Small intestine (tissue), 7 donors: ENCODE results near the gene UBALD2. TPM values are rescaled to one million over a fixed set of nuclear protein-coding genes. Genes with fewer than 3 reads are reported as not detected.
"Not testable (repeated sequence)": the region's sequence is repeated elsewhere in the genome, so short reads cannot be mapped to it uniquely, and the experiment has no call there.

Experiments used
- DNase-seq, 2 donors: peaks; one replicate each; pipeline versions ENCODE4 v3.0.0 to v3.0.0-alpha.2; 2013
- FAIRE-seq: peaks from 2 replicates; lab custom pipeline; 2012; peaks lifted over from hg19 to GRCh38; lab: Jason Lieb, UNC
- H3K27ac ChIP-seq, 3 donors: one replicate each; pipeline ENCODE4 v1.5.1; 2013; ENCODE audit warnings: low read length in 2 of 3, mild to moderate bottlenecking in 2 of 3, control low read depth in 1 of 3, inconsistent platforms in 1 of 3, low read depth in 1 of 3, moderate library complexity in 1 of 3
- H3K27me3 ChIP-seq, 3 donors: one replicate each; pipeline ENCODE4 v1.6.1; 2013; ENCODE audit warnings: low read length in 3 of 3, inconsistent platforms in 1 of 3; ENCODE audit not compliant: control insufficient read depth in 3 of 3, insufficient read depth in 3 of 3
- H3K36me3 ChIP-seq, 3 donors: one replicate each; pipeline ENCODE4 v1.6.1; 2013; ENCODE audit warnings: low read length in 3 of 3, inconsistent platforms in 1 of 3, low read depth in 1 of 3, mild to moderate bottlenecking in 1 of 3, moderate library complexity in 1 of 3; ENCODE audit not compliant: control insufficient read depth in 3 of 3, insufficient read depth in 2 of 3
- H3K4me1 ChIP-seq, 3 donors: one replicate each; pipeline ENCODE4 v1.6.1; 2013; ENCODE audit warnings: low read length in 2 of 3, inconsistent platforms in 1 of 3, low read depth in 1 of 3, mild to moderate bottlenecking in 1 of 3, moderate library complexity in 1 of 3; ENCODE audit not compliant: control insufficient read depth in 3 of 3, insufficient read depth in 2 of 3
- H3K4me3 ChIP-seq, 3 donors: one replicate each; pipeline ENCODE4 v1.5.1; 2013; ENCODE audit warnings: low read length in 3 of 3, control low read depth in 1 of 3, inconsistent platforms in 1 of 3, low read depth in 1 of 3, mild to moderate bottlenecking in 1 of 3, moderate library complexity in 1 of 3
- H3K9me3 ChIP-seq, 2 donors: one replicate each; pipeline ENCODE4 v1.6.1; 2013; ENCODE audit warnings: low read depth in 1 of 2, low read length in 1 of 2; ENCODE audit not compliant: control insufficient read depth in 2 of 2, insufficient read depth in 1 of 2
- WGBS, 3 donors: extraction: QIAGEN DNeasy Blood & Tissue Kit; methylation state at CpG; one replicate each; pipeline ENCODE4 v1.1.7; 2013; 5-methylcytosine and 5-hydroxymethylcytosine counted together
- polyA plus RNA-seq, 4 donors: library from polyadenylated mRNA; stranded (reverse) in 3 of 4; unstranded in 1 of 4; fragments of 200-250 nt in 3 of 4; fragments of 120-200 nt in 1 of 4; gene quantifications; one replicate each; pipeline versions ENCODE4 v1.2.1 to v1.2.3, GENCODE V29; 2013
- donor health status: healthy with polysubstance abuse.
- donor health status: control.
- donor health status: control.
- donor health status: Bipolar disorder and iron deficiency.
- donor health status: healthy.

The UBALD2 gene
- polyA plus RNA-seq, 4 donors, result 53.1 to 118 (median 84.0) TPM

- no peaks in the 10 kb centered on the region for H3K9me3 ChIP-seq
- DNase-seq, result peak; percentile 57 to 79
- peaks cover 8 to 80% (median 15%) of the 10 kb centered on the region in 3 donors for H3K4me1 ChIP-seq
- H3K4me3 ChIP-seq, result peak overlapping the region; percentile 71 to 100 (median 87)
- H3K27me3 ChIP-seq, result no peaks in the 10 kb centered on the region
- H3K27ac ChIP-seq, result peak overlapping the region; percentile 65 to 98 (median 89)
- no peak for FAIRE-seq
- peaks cover 0 to 43% (median 3%) of the 10 kb centered on the region in 3 donors for H3K36me3 ChIP-seq
- WGBS, 3 donors, result 1 to 2% (median 1%) methylated on average over 46 to 76 of the region's 76 CpGs
Measured at GRCh38 chr17:76265624-76266243, 586 bp downstream of the UBALD2 start.

GRCh38 chr17:76266244-76266938 is 1.2 kb downstream of the UBALD2 start:
- H3K4me1 ChIP-seq, result peaks cover 7 to 80% (median 14%) of the 10 kb centered on the region in 3 donors
- WGBS, 3 donors, result 1 to 2% (median 2%) methylated on average over 11 to 12 of the region's 12 CpGs
- peak overlapping the region; percentile 65 to 98 (median 89) for H3K27ac ChIP-seq
- DNase-seq (peak in 1 of 2 donors; percentile 54), FAIRE-seq (no peak)
- H3K36me3 ChIP-seq, result peaks cover 0 to 50% (median 3%) of the 10 kb centered on the region in 3 donors
- peak overlapping the region; percentile 71 to 100 (median 87) for H3K4me3 ChIP-seq
- no peaks in the 10 kb centered on the region for H3K27me3 ChIP-seq
- H3K9me3 ChIP-seq, result no peaks in the 10 kb centered on the region

DNA sequence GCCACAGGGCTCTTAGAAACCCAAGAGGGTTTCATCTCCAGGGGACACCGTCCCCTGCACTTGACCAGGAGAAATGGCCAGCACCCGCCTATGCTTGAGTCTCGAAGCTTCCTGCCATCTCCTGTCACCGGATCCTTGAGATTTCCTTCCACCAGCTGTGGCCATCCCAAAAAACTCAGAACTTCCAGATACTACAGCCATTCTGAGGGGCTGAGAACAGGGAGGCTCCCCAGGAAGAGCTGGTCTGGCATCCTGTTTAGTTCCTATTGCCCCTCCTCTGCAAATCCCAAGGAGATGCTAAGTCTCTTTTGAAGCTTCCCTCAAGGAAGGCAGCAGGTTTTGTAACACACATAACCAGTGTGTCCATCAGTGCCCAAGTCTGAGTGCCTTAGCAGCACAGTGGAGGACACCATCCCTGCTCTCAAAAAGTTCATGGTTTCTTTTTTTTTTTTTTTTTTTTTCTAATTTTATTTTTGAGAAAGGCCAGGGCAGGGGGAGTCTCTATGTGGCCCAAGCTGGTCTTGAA is 2.0 kb downstream of the UBALD2 start:
- H3K27ac ChIP-seq, result peak overlapping the region; percentile 65 to 98 (median 89)
- WGBS, 3 donors, result 54 to 59% (median 59%) methylated on average over 4 of the region's 4 CpGs

GRCh38 chr17:76267581-76268001 is 2.4 kb downstream of the UBALD2 start:
- not testable (repeated sequence) for H3K9me3 ChIP-seq, H3K27me3 ChIP-seq, DNase-seq, FAIRE-seq
- H3K27ac ChIP-seq, result peak overlapping the region; percentile 65 to 98 (median 77)
- 45 to 60% (median 56%) methylated on average over 13 of the region's 13 CpGs for WGBS, 3 donors
- H3K4me1 ChIP-seq, result peaks cover 7 to 80% (median 18%) of the 10 kb centered on the region in 3 donors
- H3K36me3 ChIP-seq, result peaks cover 0 to 54% (median 3%) of the 10 kb centered on the region in 3 donors
- H3K4me3 ChIP-seq, result peak overlapping the region in 1 of 3 donors; percentile 87

More for the DNA sequence above, 2.0 kb downstream of the UBALD2 start:
- H3K4me3 ChIP-seq, result peak overlapping the region; percentile 71 to 100 (median 87)
- DNase-seq, result no peak
- peaks cover 0 to 54% (median 3%) of the 10 kb centered on the region in 3 donors for H3K36me3 ChIP-seq
- H3K4me1 ChIP-seq, result peaks cover 7 to 80% (median 18%) of the 10 kb centered on the region in 3 donors
- FAIRE-seq, result no peak
- H3K27me3 ChIP-seq, result no peaks in the 10 kb centered on the region
- H3K9me3 ChIP-seq, result no peaks in the 10 kb centered on the region

DNA sequence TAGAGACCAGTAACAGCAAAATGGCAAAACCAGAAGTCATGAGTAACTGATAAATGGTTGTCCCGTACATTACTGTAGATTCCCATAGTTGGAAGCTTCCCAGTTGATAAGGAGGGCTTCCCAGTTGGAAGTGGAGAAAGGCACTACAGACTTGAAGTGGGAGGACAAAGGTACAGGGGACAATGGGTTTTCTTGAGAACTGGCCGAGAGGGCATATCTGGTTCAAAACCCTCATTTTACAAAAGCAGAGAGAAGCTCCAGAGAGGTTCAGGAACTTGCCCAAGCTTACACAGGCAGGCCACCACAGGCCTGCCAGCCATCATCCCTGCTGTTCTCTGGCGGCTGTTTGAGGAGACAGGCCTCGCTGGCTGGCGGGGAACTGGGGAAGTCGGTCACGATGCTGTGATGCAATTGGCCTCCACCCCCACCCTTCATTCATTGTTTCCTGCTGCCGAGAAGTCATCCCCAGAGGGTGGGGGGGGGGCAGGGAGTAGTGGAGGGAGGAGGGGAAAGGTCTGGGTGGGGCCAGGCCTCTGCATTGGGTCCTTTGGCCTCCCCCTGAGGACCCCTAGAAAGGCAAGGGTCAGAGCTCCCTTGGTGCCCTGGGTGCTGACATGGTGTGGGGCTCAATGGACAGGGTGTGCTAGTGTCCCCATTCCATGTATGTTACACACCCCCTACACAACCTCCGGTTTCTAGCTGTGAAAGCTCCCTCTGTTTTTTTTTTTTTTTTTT is 3.0 kb downstream of the UBALD2 start:
- WGBS, 3 donors, result 6 to 13% (median 10%) methylated on average over 9 of the region's 9 CpGs
- H3K4me1 ChIP-seq, result peaks cover 7 to 79% (median 18%) of the 10 kb centered on the region in 3 donors
- H3K9me3 ChIP-seq, result no peaks in the 10 kb centered on the region
- H3K27me3 ChIP-seq, result no peaks in the 10 kb centered on the region
- peaks cover 0 to 54% (median 3%) of the 10 kb centered on the region in 3 donors for H3K36me3 ChIP-seq
- peak overlapping the region in 1 of 3 donors; percentile 87 for H3K4me3 ChIP-seq
- peak overlapping the region; percentile 65 to 98 (median 77) for H3K27ac ChIP-seq
- DNase-seq (peak; percentile 78 to 80), FAIRE-seq (no peak)

DNA sequence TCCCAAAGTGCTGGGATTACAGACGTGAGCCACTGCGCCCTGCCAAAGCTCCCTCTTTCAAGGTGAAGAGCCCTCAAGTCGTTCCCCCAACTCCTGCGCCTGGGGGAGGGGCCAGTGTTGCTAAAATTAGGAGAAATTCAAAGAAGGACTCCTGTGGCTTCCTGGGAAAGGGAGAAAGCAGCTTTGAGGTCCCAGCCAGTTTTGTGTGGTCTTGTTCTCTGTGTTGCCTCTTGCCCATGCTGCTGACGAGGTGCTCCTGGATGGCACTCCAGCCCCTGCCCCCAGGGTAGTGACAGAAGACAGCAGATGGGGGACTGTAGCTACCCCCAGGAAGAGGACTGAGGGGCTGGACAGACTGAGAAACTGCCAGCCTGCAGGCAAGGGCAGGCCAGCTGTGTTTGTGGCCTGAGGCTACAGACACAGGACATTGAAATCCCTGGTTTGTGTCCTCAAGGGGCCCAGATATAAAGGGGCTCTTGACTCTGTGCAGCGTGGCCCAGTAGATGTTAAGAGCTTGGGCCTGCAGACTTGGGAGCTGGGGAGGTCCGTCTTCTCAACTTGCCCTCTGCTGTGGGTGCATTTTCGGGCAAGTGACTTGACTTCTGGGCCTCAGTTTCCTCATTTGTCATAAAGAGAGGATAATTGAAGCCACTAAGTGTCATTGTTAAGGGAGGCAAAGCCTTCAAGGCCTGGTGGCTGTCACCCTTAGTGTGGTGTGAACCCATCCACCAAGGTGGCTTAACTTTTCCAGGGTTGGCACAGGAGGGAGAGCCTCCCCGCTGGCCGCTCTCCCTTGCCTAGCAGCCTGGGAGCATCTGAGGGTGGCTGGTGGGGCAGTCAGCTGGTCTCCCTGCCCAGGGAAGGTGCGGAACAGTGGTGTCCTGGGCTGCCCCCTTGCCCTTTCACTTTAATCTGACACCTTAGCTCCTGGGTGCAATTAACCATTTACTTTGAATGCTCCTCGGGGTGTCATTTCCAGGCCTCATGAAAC is 4.1 kb downstream of the UBALD2 start:
- H3K9me3 ChIP-seq, result no peaks in the 10 kb centered on the region
- FAIRE-seq (no peak), DNase-seq (peak in 1 of 2 donors; percentile 47)
- no peaks in the 10 kb centered on the region for H3K27me3 ChIP-seq
- 62 to 66% (median 65%) methylated on average over 12 of the region's 12 CpGs for WGBS, 3 donors
- H3K27ac ChIP-seq, result peak overlapping the region; percentile 16 to 63 (median 43)
- H3K4me1 ChIP-seq, result peaks cover 6 to 68% (median 16%) of the 10 kb centered on the region in 3 donors
- H3K4me3 ChIP-seq, result peak overlapping the region in 1 of 3 donors; percentile 14
- H3K36me3 ChIP-seq, result peaks cover 0 to 59% (median 3%) of the 10 kb centered on the region in 3 donors

GRCh38 chr17:76270127-76270592 is 5.0 kb downstream of the UBALD2 start:
- Histone ChIP-seq H3K36me3 (peaks cover 0 to 64% (median 3%) of the 10 kb centered on the region in 3 donors), H3K27me3 (no peaks in the 10 kb centered on the region), H3K9me3 (no peaks in the 10 kb centered on the region), H3K27ac (peak overlapping the region in 2 of 3 donors; percentile 16 to 86), H3K4me1 (peaks cover 6 to 63% (median 16%) of the 10 kb centered on the region in 3 donors), H3K4me3 (no peak overlapping the region)
- WGBS, 3 donors, result 64 to 78% (median 77%) methylated on average over 22 to 26 of the region's 26 CpGs
- no peak for DNase-seq
- no peak for FAIRE-seq
